Measurements from ENCODE around the gene ISM1.
A peak's percentile ranks its signal among the peaks of the same experiment; 100 is the strongest.

Gene ISM1

DNA sequence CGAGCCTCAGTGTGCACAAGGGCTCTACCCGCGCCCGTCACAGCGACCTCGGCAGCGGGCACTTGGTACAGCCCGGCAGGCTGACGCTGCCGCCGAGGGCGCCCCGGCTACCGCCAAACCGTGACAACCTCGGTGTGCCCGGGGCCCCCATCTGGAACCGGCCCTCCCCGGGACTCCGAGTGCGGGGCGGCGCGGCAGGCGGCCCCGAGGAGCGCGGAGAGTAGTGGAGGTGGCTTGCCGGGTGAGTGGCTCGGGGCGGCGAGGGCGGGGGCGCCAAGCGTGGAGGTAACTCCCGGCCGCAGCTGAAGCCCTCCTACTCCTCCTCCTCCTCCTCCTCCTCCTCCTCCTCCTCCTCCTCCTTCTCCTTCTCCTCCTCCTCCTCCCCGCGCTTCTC, at the start of gene ISM1:
ISM1 (plus strand) TSS at position 371 of the 394 bp plus-strand sequence. CDS start 503 bp downstream, outside the sequence.
- peak within 1 kb of the TSS; percentile 48 for H3K4me3 ChIP-seq (ENCODE audit: low read length)
- DNase-seq (ENCODE audit: low read depth), result peak; percentile 23
- TF ChIP-seq, protein P1, sequence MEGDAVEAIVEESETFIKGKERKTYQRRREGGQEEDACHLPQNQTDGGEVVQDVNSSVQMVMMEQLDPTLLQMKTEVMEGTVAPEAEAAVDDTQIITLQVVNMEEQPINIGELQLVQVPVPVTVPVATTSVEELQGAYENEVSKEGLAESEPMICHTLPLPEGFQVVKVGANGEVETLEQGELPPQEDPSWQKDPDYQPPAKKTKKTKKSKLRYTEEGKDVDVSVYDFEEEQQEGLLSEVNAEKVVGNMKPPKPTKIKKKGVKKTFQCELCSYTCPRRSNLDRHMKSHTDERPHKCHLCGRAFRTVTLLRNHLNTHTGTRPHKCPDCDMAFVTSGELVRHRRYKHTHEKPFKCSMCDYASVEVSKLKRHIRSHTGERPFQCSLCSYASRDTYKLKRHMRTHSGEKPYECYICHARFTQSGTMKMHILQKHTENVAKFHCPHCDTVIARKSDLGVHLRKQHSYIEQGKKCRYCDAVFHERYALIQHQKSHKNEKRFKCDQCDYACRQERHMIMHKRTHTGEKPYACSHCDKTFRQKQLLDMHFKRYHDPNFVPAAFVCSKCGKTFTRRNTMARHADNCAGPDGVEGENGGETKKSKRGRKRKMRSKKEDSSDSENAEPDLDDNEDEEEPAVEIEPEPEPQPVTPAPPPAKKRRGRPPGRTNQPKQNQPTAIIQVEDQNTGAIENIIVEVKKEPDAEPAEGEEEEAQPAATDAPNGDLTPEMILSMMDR (IDR thresholded peaks at IDR 0.05; ENCODE audit: insufficient read depth, low read depth, low read length, missing control alignments), result no peak

DNA sequence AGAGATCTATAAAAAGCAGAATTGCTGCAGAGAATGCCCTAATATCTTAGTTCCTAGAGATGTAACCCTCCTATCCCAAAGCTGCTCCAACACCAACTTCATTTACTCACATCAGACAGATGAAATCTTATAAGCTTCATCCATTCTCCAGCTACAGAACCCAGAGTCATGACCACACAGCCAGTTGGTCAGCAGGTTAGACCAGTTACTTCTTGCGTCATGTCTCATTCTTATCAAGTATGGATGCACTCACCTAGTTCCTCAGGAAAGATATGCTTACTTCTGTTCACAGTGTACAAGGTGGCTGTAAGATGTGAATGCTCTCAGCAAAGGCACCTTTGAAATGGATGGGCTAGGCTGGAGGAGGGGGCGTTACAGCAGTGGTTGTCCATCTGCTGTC, 47.9 kb upstream of the ISM1 start:
- TF ChIP-seq, protein P1 (IDR thresholded peaks at IDR 0.05; ENCODE audit: insufficient read depth, low read depth, low read length, missing control alignments), result no peak
- no peak overlapping the region for H3K4me3 ChIP-seq (ENCODE audit: low read length)
- DNase-seq (ENCODE audit: low read depth), result peak; percentile 78

DNA sequence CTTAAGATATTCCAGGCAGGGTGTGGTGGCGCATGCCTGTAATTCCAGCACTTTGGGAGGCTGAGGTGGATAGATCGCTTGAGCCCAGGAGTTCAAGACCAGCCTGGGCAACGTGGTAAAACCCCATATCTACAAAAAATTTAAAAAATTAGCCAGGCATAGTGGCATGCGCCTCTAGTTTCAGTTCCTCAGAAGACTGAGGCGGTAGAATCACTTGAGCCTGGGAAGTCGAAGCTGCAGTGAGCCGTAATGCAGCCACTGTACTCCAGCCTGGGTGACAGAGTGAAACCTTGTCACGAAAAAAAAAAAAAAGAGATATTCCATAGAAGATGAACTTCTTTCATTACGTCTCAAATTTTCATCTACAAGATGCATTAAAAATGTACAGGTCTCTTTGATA, 46.7 kb upstream of the ISM1 start:
- no peak overlapping the region for H3K4me3 ChIP-seq (ENCODE audit: low read length)
- no peak for DNase-seq (ENCODE audit: low read depth)
- TF ChIP-seq, protein P1 (IDR thresholded peaks at IDR 0.05; ENCODE audit: insufficient read depth, low read depth, low read length, missing control alignments), result no peak

DNA sequence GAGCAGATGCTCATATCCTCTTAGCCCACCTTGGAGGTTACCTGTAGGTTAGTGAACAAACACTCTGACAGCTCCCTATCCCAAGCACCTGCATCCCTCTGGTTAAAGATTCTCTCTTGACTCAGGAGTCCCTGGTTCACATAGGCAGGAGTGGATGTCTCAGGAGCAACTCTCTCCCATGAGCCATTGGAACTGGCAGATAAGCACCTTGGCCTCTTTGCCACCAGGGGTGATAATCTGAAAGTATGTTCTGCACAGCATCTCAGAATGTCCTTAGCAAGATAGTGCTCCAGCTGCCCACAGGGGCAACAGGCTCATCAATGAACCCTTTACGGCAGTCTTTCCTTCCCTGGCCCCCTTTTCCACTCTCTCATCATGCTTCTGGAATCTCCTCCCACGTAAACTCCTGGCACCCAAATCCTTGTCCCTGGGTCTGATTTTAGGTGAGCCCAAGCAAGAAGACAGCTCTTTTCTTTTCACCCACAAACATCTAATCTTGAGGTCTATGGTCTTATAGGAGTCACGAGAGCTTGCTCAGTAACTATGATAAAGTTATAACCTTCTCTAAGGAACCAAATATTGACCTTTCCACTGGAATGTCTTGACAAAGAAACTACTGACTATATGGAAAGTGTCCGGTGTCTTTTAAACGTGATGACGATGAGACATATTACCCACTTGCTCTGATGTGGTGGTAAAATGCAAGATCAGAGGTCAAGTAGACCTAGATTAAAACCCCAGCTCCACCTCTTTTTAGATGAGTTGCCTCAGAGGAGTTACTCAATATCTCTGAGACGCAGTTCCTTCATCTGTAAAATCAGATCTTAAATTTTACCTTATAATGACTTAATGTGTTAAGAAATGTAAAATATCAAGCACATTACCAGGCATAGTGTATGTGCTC, 39.8 kb upstream of the ISM1 start:
- no peak for DNase-seq (ENCODE audit: low read depth)
- TF ChIP-seq, protein P1 (IDR thresholded peaks at IDR 0.05; ENCODE audit: insufficient read depth, low read depth, low read length, missing control alignments), result no peak
- H3K4me3 ChIP-seq (ENCODE audit: low read length), result no peak overlapping the region

DNA sequence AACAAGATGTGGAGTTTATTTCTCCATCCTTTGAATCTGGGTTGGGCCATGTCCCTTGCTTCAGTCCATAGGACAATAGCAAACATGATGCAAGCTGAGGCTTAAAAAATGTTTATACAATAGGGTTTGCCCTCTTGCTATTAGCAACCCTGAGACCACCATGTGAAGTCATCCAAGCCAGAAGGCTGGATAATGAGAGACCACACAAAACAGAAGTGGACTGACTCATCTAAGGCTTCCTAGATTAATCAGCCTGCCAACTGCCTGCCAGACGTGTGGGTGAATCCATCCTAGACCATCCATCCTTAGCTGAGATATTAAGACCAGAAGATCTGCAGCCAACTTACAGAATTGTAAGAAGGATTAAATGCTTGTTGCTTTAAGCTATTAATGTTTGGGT, 38.1 kb upstream of the ISM1 start:
- no peak overlapping the region for H3K4me3 ChIP-seq (ENCODE audit: low read length)
- TF ChIP-seq, protein P1 (IDR thresholded peaks at IDR 0.05; ENCODE audit: insufficient read depth, low read depth, low read length, missing control alignments), result no peak
- DNase-seq (ENCODE audit: low read depth), result no peak

DNA sequence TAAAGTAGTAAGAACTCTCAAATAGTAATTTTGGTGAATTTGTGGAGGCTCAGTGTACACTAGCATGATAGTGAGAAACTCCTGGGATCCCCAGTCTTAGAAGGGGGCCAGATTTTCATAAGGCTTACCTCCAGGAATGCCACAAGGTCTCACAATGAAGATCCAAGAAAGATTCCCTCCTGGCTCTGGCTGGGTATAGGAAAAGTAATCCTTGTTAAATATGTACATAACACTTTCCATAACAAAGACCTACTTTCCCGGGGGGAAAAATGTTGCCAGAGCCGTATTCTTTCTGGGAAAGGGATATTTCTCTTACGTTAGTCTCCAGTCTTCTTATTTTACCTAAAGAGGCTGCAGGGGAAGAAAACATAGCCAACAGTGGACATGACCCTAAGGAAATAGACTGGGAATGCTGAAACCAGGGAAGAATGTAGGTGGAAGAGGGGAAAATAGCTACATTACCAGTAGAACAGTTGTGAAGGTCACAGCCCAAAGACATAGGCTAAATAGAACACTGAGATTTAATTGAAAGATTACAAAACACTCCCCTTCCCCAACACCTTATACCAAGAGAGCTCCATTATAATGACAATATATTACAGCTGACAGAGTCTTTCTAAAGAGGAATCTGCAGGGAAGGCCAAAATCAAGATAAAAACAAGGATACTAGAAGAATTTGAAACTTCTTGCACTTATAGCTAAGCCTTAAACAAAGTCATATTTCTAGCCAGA, 34.9 kb upstream of the ISM1 start:
- no peak overlapping the region for H3K4me3 ChIP-seq (ENCODE audit: low read length)
- TF ChIP-seq, protein P1 (IDR thresholded peaks at IDR 0.05; ENCODE audit: insufficient read depth, low read depth, low read length, missing control alignments), result no peak
- DNase-seq (ENCODE audit: low read depth), result no peak

Data from epithelial cell of esophagus (primary cell).